ENCODE measurements around the gene RAB3GAP1.
A peak's percentile ranks its signal among the peaks of the same experiment; 100 is the strongest.

The RAB3GAP1 gene

DNA sequence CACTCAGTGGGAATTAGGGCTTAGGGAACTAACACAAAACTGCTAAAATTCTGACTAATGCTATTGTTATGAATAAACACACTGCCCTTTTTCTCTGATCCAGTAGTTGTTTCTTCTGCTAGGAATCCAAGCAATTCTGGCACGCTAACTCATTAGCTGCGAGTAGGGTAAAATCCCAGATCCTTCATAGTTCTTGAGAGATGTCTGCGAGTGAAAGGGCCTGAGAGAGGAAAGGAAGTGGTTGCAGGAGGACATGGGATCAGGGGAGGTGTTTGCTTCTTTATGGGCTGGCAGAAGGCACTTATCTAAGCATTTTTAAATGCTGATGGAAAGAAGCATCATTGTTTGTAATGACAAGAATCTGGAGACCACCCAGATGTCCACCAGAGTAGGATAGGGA is 14.3 kb upstream of the RAB3GAP1 start:
- TF ChIP-seq, protein P1, sequence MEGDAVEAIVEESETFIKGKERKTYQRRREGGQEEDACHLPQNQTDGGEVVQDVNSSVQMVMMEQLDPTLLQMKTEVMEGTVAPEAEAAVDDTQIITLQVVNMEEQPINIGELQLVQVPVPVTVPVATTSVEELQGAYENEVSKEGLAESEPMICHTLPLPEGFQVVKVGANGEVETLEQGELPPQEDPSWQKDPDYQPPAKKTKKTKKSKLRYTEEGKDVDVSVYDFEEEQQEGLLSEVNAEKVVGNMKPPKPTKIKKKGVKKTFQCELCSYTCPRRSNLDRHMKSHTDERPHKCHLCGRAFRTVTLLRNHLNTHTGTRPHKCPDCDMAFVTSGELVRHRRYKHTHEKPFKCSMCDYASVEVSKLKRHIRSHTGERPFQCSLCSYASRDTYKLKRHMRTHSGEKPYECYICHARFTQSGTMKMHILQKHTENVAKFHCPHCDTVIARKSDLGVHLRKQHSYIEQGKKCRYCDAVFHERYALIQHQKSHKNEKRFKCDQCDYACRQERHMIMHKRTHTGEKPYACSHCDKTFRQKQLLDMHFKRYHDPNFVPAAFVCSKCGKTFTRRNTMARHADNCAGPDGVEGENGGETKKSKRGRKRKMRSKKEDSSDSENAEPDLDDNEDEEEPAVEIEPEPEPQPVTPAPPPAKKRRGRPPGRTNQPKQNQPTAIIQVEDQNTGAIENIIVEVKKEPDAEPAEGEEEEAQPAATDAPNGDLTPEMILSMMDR (IDR thresholded peaks at IDR 0.05; ENCODE audit: extremely low read depth, missing control alignments), result no peak
- no peak for DNase-seq (ENCODE audit: low spot score)

DNA sequence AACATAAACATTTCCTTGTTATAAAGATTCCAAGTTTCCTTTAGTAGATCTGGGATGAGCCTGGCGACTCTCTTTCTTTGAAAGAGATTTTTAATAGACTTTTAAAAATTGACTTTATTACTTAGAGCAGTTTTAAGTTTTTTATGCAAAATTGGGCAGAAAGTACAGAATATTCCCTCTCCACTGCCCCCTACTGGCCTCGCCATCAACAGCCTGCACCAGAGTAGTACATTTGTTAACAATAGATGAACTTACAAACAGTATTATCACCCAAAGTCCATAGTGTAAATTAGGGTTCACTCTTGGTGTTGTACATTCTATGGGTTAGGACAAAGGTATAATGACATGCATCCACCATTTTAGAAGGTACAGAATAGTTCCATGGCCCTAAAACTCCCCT is 8.7 kb upstream of the RAB3GAP1 start:
- TF ChIP-seq, protein P1 (IDR thresholded peaks at IDR 0.05; ENCODE audit: extremely low read depth, missing control alignments), result peak; percentile 57
- DNase-seq (ENCODE audit: low spot score), result no peak

DNA sequence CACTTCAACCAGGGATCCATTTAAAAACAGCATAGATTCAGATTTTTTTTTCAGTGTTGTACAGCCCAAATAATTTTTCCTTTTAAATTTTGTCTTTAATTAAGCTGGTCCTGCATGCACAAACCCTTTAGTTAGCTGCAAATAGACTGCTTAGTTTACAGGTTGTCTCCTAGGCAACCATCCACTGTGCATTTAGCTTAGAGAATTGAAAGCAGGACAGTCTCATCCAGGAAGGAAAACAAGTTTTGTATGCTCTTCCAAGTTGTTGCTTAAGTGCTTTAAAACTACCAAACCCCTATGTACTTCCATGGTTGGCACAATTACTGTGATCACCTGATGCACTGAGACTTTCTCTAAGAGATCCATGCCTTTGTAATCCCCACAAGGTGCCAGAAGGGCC is 4.8 kb upstream of the RAB3GAP1 start, which contains the start of gene MAP3K19:
MAP3K19 (minus strand) TSS at position 148 of the 400 bp plus-strand sequence. CDS start 22,800 bp downstream, outside the sequence.
- no peak for DNase-seq (ENCODE audit: low spot score)
- TF ChIP-seq, protein P1 (IDR thresholded peaks at IDR 0.05; ENCODE audit: extremely low read depth, missing control alignments), result no peak

- TF ChIP-seq, protein P1 (IDR thresholded peaks at IDR 0.05; ENCODE audit: extremely low read depth, missing control alignments), result no peak
- DNase-seq (ENCODE audit: low spot score), result no peak
Observed at GRCh38 chr2:135048122-135048521, 4.0 kb upstream of the RAB3GAP1 start.

- TF ChIP-seq, protein P1 (IDR thresholded peaks at IDR 0.05; ENCODE audit: extremely low read depth, missing control alignments), result no peak
Observed at GRCh38 chr2:135050132-135050531, 2.0 kb upstream of the RAB3GAP1 start.

GRCh38 chr2:135050684-135051083 is 1.4 kb upstream of the RAB3GAP1 start:
- TF ChIP-seq, protein P1 (IDR thresholded peaks at IDR 0.05; ENCODE audit: extremely low read depth, missing control alignments), result no peak
- DNase-seq (ENCODE audit: low spot score), result no peak

More at GRCh38 chr2:135050132-135050531, 2.0 kb upstream of the RAB3GAP1 start:
- DNase-seq (ENCODE audit: low spot score), result no peak

DNA sequence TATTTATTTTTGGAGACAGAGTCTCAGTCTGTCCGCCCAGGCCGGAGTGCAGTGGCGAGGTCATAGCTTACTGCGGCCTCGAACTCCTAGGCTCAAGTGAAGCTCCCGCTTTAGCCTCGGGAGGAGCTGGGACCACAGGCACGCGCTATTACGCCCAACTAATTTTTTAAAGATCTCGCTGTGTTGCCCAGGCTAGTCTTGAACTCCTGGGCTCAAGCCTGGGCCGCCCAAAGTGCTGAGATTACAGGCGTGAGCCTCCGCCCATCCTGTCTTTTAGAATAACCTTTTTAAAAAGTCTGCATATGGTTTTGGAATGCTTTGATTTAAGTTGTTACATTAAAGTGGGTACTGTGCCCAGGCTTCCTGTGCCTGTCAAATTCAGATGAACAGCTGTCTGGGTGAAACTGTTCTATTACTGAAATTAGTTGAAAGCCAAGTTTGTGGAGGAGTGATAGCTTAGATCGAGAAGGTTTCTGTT is 944 bp downstream of the RAB3GAP1 start:
- TF ChIP-seq, protein P1 (IDR thresholded peaks at IDR 0.05; ENCODE audit: extremely low read depth, missing control alignments), result no peak
- no peak for DNase-seq (ENCODE audit: low spot score)
